Loucy (cell line): ENCODE results near the gene CRABP2.

Experiments
- CTCF ChIP-seq: fragments of 200-600 bp; sonication (generic); conservative IDR thresholded peaks from 2 replicates; pipeline ENCODE4 v1.5.1; 2014; ENCODE audit warnings: mild to moderate bottlenecking, antibody characterized with exemption, low read length
- EZH2phosphoT487 ChIP-seq: fragments of 200-600 bp; IDR thresholded peaks from 2 replicates; pipeline ENCODE4 v1.6.1; 2018; ENCODE audit warnings: antibody characterized with exemption, mild to moderate bottlenecking, moderate library complexity, borderline replicate concordance

GRCh38 chr1:156745881-156746280, 40.5 kb upstream of the CRABP2 start:
- TF ChIP-seq CTCF (no peak), EZH2phosphoT487 (no peak)
